GM04503 (cell line): Measurements from ENCODE around the gene SAP30.

Experiments
- DNase-seq: peaks from one replicate; pipeline ENCODE4 v3.0.0-alpha.2; 2012; ENCODE audit warnings: low read depth

SAP30 gene

GRCh38 chr4:173415885-173416653, 45.3 kb downstream of the SAP30 start:
- DNase-seq = no peak

GRCh38 chr4:173417833-173418232, 47.1 kb downstream of the SAP30 start:
- no peak for DNase-seq

- DNase-seq = no peak
These were observed 47.9 kb downstream of the SAP30 start for GRCh38 chr4:173418639-173419038.

GRCh38 chr4:173420324-173420752, 49.6 kb downstream of the SAP30 start:
- DNase-seq = no peak

GRCh38 chr4:173420801-173421200, 50.0 kb downstream of the SAP30 start:
- DNase-seq = no peak

GRCh38 chr4:173424899-173425805, 54.4 kb downstream of the SAP30 start:
- peak; percentile 95 for DNase-seq

GRCh38 chr4:173426064-173426463, 55.3 kb downstream of the SAP30 start:
- no peak for DNase-seq
